AG09319 (cell line): ENCODE data around the gene SEC14L5.

ENCODE experiments used
- DNase-seq: peaks from one replicate; pipeline ENCODE4 v3.0.0-alpha.2; 2010; ENCODE audit warnings: low read depth; ENCODE audit errors: extremely low read depth
- TF ChIP-seq, protein P1 (sequence below): IDR thresholded peaks from 2 replicates; pipeline ENCODE4 v1.5.1; 2011; ENCODE audit warnings: low read depth, mild to moderate bottlenecking, inconsistent platforms, low read length, moderate library complexity

SEC14L5 gene

GRCh38 chr16:5001571-5001970 lies 43.4 kb downstream of the SEC14L5 start:
- TF ChIP-seq, protein P1, sequence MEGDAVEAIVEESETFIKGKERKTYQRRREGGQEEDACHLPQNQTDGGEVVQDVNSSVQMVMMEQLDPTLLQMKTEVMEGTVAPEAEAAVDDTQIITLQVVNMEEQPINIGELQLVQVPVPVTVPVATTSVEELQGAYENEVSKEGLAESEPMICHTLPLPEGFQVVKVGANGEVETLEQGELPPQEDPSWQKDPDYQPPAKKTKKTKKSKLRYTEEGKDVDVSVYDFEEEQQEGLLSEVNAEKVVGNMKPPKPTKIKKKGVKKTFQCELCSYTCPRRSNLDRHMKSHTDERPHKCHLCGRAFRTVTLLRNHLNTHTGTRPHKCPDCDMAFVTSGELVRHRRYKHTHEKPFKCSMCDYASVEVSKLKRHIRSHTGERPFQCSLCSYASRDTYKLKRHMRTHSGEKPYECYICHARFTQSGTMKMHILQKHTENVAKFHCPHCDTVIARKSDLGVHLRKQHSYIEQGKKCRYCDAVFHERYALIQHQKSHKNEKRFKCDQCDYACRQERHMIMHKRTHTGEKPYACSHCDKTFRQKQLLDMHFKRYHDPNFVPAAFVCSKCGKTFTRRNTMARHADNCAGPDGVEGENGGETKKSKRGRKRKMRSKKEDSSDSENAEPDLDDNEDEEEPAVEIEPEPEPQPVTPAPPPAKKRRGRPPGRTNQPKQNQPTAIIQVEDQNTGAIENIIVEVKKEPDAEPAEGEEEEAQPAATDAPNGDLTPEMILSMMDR, result no peak
- no peak for DNase-seq

- TF ChIP-seq, protein P1, result no peak
- no peak for DNase-seq
Observed at GRCh38 chr16:5001986-5002385, 43.9 kb downstream of the SEC14L5 start.

DNA sequence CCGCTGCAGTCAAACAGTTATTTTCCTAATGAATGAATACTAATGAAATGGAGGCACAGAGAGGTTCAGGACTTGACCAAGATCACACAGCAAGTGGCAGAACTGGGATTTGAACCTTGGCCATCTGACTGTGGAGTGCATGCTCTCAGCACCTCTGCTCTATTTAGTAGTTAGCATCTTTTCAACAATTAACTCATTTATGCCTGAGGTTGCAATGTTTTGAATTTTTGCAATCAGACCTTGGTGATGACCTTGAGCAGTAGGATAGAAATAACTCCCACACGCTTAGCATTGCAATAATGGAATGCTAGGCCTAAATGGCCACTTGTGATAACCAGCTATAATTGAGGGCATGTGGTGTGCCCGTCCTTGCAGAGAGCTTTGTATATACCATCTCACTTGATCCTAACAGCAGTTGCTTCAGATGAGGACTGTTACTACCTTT lies 44.6 kb downstream of the SEC14L5 start:
- no peak for DNase-seq
- TF ChIP-seq, protein P1, result no peak

GRCh38 chr16:5003211-5003610 lies 45.1 kb downstream of the SEC14L5 start:
- no peak for DNase-seq
- TF ChIP-seq, protein P1, result no peak

DNA sequence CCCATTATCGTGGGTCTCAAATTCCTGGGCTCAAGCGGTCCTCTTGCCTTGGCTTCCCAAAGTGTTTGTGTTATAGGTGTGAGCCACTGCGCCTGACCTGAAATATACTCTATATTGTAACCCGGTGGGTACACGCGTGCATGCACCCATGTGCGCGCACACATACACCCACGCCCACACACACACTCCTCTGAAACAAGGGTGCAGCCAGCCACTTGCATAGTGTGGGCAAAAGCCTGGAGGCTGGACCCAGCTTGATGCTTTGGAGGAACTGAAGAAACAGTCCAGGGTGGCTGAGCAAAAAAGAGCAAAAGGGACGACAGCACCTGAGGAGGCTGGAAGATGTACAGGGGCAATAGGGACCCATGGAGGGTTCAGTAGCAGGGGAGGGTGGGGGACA lies 45.7 kb downstream of the SEC14L5 start:
- TF ChIP-seq, protein P1, result no peak
- no peak for DNase-seq

DNA sequence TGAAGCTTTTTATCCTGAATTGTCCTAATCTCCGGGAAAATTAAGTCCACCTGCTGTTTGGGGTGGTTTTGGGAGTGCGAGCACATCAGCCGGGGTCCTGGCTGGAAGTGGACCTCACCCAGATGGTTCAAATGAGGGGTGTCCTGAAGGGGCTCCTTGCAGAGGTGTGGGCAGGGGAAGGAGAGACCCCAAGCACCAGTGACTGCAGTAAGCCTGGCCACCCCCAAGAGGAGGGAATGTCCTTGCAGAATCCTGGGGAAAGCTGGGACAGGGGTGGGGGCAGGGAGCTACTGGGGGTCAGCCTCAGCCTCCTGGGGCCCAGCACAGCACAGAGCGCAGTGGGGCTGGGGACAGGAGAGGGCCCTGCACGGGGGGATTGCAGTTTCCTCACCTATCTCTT lies 46.2 kb downstream of the SEC14L5 start:
- no peak for DNase-seq
- TF ChIP-seq, protein P1, result no peak

DNA sequence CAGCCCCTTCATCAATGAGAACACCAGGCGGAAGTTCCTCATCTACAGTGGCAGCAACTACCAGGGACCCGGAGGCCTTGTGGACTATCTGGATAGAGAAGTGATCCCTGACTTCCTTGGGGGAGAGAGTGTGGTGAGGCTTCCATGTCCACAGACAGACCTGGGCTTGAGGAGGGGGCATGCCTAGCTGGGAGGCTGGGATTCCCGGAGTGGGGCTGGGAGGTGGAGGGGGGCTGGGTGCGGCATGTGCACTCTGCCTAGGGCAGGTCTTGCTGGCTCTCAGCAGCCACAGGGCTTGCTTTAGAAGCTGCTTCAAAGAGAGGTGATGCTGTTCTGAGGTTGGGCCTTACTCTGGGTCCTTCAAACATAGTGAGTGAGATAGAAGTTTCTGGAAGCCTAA lies 47.8 kb downstream of the SEC14L5 start:
- TF ChIP-seq, protein P1, result no peak
- DNase-seq, result no peak
